PFSK-1 (cell line): Measurements from ENCODE around the gene CRB1.
A peak's percentile ranks its signal among the peaks of the same experiment; 100 is the strongest.

Experiments used
- FOXP2 ChIP-seq: optimal IDR thresholded peaks from 2 replicates; pipeline ENCODE3; 2011; ENCODE audit warnings: borderline replicate concordance, control low read depth, inconsistent platforms; ENCODE audit not compliant: insufficient read depth; ENCODE audit errors: extremely low read length, extremely low read depth
- POLR2AphosphoS5 ChIP-seq: IDR thresholded peaks from 2 replicates; pipeline ENCODE4 v1.6.1; 2012; ENCODE audit warnings: low read depth, mild to moderate bottlenecking, control low read depth, low read length, moderate library complexity
- SIN3A ChIP-seq: IDR thresholded peaks from 2 replicates; pipeline ENCODE4 v1.6.1; 2012; ENCODE audit warnings: mild to moderate bottlenecking, low read length, moderate library complexity, borderline replicate concordance; ENCODE audit not compliant: insufficient read depth
- TAF1 ChIP-seq: IDR thresholded peaks from 2 replicates; pipeline ENCODE4 v1.6.1; 2012; ENCODE audit warnings: low read length, control low read depth, borderline replicate concordance; ENCODE audit not compliant: insufficient read depth
- TF ChIP-seq, protein P1 (sequence below), 2 experiments: IDR thresholded peaks; 2 replicates each; pipeline versions ENCODE4 v1.6.1 to v1.8.0; 2011 to 2012; ENCODE audit warnings: low read depth in 2 of 2, low read length in 2 of 2, control low read depth in 1 of 2, inconsistent platforms in 1 of 2, mild to moderate bottlenecking in 1 of 2, moderate library complexity in 1 of 2; ENCODE audit not compliant: insufficient read depth in 1 of 2

CRB1 gene

DNA sequence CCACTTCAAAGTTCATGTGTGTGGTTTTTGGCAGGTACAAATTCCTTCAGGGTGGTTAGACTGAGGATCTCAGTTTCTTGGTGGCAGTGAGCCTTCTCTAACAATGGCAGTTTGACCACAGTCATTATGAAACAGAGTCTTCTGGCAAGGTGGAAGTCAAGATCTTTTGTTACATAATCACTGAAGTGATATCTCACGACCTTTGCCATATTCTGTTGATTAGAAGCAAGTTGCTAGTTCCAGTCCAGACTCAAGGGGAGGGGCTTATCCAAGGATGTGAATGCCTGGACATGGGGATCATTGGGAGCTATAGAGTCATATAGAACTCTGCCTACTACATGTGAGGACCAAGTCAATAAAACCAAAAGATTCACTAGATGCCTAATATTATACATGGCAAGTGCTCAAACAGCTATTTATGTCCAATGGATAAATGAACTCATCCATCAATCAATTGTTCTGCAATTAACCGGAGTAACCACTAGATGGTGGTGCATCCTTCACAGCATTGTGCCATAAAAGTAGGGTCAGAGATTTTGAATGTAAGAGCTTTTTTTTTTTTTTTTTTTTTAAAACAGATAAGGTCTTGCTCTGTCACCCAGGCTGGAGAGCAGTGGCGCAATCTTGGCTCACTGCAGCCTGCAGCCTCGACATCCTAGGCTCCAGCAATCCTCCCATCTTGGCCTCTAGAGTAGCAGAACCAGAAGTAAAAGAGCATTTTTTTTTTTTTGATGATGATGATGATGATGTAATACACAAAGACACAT lies 131.9 kb downstream of the CRB1 start:
- no peak for TF ChIP-seq TAF1
- TF ChIP-seq POLR2AphosphoS5 = no peak
- TF ChIP-seq FOXP2 = no peak
- TF ChIP-seq SIN3A = no peak
- TF ChIP-seq, protein P1, sequence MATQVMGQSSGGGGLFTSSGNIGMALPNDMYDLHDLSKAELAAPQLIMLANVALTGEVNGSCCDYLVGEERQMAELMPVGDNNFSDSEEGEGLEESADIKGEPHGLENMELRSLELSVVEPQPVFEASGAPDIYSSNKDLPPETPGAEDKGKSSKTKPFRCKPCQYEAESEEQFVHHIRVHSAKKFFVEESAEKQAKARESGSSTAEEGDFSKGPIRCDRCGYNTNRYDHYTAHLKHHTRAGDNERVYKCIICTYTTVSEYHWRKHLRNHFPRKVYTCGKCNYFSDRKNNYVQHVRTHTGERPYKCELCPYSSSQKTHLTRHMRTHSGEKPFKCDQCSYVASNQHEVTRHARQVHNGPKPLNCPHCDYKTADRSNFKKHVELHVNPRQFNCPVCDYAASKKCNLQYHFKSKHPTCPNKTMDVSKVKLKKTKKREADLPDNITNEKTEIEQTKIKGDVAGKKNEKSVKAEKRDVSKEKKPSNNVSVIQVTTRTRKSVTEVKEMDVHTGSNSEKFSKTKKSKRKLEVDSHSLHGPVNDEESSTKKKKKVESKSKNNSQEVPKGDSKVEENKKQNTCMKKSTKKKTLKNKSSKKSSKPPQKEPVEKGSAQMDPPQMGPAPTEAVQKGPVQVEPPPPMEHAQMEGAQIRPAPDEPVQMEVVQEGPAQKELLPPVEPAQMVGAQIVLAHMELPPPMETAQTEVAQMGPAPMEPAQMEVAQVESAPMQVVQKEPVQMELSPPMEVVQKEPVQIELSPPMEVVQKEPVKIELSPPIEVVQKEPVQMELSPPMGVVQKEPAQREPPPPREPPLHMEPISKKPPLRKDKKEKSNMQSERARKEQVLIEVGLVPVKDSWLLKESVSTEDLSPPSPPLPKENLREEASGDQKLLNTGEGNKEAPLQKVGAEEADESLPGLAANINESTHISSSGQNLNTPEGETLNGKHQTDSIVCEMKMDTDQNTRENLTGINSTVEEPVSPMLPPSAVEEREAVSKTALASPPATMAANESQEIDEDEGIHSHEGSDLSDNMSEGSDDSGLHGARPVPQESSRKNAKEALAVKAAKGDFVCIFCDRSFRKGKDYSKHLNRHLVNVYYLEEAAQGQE (IDR thresholded peaks at IDR 0.05; ENCODE audit: insufficient read depth in 1 of 2, low read depth in 2 of 2, low read length in 2 of 2) = no peak

DNA sequence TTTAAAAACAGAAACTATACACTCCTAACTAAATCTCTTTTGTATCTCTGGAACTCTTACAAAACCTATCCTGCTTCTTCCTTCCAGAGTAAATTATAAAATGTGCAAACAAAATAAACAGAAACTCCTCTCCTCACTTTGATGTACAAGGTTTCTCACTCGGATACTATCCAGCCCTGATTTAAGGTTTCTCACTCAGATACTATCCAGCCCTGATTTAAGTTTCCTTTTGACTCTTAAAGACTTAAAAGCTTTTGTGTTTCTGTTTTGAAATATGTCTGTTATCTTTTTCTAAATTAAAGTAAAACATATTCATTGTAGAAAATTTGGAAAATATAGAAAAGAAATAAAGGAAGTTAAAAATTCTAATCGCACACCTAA lies 132.5 kb downstream of the CRB1 start:
- TF ChIP-seq, protein P1 (IDR thresholded peaks at IDR 0.05; ENCODE audit: insufficient read depth in 1 of 2, low read depth in 2 of 2, low read length in 2 of 2) = no peak
- TF ChIP-seq TAF1 (no peak), SIN3A (no peak), POLR2AphosphoS5 (no peak), FOXP2 (no peak)

DNA sequence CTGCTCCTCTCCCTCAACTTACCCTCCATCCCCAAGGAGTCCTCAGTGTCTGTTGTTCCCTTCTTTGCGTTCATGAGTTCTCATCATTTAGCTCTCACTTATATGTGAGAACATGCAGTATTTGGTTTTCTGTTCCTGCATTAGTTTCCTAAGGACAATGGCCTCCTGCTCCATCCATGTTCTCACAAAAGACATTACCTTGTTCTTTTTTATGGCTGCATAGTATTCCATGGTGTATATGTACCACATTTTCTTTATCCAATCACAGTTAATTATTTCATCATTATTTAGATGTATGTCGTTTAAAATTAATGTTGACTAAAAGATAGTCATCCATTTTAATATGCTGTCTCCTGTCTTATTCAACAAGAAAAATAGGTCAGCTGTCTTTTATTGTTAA lies 134.1 kb downstream of the CRB1 start:
- TF ChIP-seq SIN3A = no peak
- no peak for TF ChIP-seq POLR2AphosphoS5
- no peak for TF ChIP-seq TAF1
- TF ChIP-seq, protein P1 (IDR thresholded peaks at IDR 0.05; ENCODE audit: insufficient read depth in 1 of 2, low read depth in 2 of 2, low read length in 2 of 2) = no peak
- TF ChIP-seq FOXP2 = no peak

DNA sequence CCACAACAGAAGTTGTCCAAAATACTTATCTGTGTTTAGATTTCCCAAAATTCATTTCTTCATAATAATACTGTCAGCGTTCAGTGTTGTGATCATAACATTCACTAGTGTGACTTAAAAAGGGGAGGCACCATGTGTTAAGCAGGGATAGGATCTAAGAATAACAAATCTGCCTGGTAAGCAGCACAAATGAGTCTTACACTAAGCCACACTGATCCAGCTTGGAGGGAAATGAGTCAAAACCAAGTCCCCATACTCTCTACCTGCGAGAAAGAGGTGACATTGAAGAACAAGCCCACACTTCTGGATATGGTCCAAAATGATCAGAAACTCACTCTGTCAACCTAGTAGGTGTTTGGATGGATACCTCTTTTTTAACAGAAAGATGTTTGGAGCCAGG lies 145.5 kb downstream of the CRB1 start:
- TF ChIP-seq SIN3A (peak; percentile 27; the same call in 1 of the 2 replicates), FOXP2 (no peak)

DNA sequence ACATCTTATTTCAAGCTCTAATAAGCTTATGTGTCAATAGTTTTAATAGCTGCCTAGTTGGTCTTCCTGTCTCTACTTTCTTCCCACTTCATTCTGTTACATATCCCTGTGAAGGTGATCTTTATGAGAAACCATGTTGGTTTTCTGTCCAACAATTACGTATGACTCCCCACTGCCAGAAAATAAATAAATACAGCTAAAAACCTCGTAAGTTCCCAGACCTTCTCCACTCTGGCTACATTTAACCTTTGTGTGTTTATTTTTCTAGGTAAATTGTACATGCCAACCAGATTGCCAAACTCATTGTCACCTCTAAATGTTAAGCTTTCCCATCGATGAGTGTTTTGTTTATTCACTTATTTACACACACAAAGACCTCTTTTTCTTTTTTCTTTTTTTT lies 147.2 kb downstream of the CRB1 start:
- no peak for TF ChIP-seq POLR2AphosphoS5
- no peak for TF ChIP-seq TAF1
- TF ChIP-seq, protein P1 (IDR thresholded peaks at IDR 0.05; ENCODE audit: insufficient read depth in 1 of 2, low read depth in 2 of 2, low read length in 2 of 2) = no peak
- TF ChIP-seq SIN3A = no peak
- no peak for TF ChIP-seq FOXP2
